HFFc6 (cell line): ENCODE results near the gene ANKMY1. TPM values are rescaled to one million over a fixed set of nuclear protein-coding genes. Genes with fewer than 3 reads are reported as not detected.

Experiments
- DNase-seq: peaks from one replicate; pipeline ENCODE4 v3.0.0-alpha.2; 2018
- H3K27ac Mint-ChIP-seq: 2 replicates; pipeline ENCODE4 v1.8.0; 2020; ENCODE audit warnings: mild to moderate bottlenecking, mixed read lengths
- H3K27me3 Mint-ChIP-seq: 2 replicates; pipeline ENCODE4 v1.8.0; 2021; ENCODE audit warnings: mild to moderate bottlenecking, moderate library complexity, mixed read lengths; ENCODE audit not compliant: insufficient read depth
- H3K36me3 Mint-ChIP-seq: 2 replicates; pipeline ENCODE4 v1.8.0; 2021; ENCODE audit warnings: low read depth, mixed read lengths
- H3K4me1 Mint-ChIP-seq: 2 replicates; pipeline ENCODE4 v1.8.0; 2020; ENCODE audit warnings: low read depth, mixed read lengths
- H3K4me3 Mint-ChIP-seq: 2 replicates; pipeline ENCODE4 v1.8.0; 2020; ENCODE audit warnings: mild to moderate bottlenecking, moderate library complexity, mixed read lengths
- H3K9me3 Mint-ChIP-seq: 2 replicates; pipeline ENCODE4 v1.8.0; 2020; ENCODE audit warnings: mild to moderate bottlenecking, mixed read lengths
- CTCF ChIP-seq: fragments of 200-600 bp; sonication (generic); IDR thresholded peaks from 2 replicates; pipeline ENCODE4 v1.5.0; 2021; ENCODE audit warnings: antibody characterized with exemption, mild to moderate bottlenecking
- total RNA-seq, 6 experiments: library from RNA; stranded (reverse); fragmentation: NEBNext Ultra II Directional; extraction: Animal tissue kit (Norgen Biotek cat#: 25700); gene quantifications; 2 replicates in 1 of 6; 3 replicates in 5 of 6; pipeline ENCODE4 v1.2.3, GENCODE V29; 2021

ANKMY1 gene
- total RNA-seq, 6 experiments from 2014 or later, result 4.4 to 5.6 (median 5.2) TPM

- no peak overlapping the region for H3K4me3 Mint-ChIP-seq
- no peak for DNase-seq
- TF ChIP-seq CTCF, result no peak
- no peaks in the 10 kb centered on the region; the same call in 1 of the 2 replicates for H3K27me3 Mint-ChIP-seq
- H3K27ac Mint-ChIP-seq, result no peak overlapping the region
- H3K36me3 Mint-ChIP-seq, result no peaks in the 10 kb centered on the region
- H3K4me1 Mint-ChIP-seq, result peaks cover 17% of the 10 kb centered on the region
- H3K9me3 Mint-ChIP-seq, result no peaks in the 10 kb centered on the region
These were observed 102.5 kb downstream of the ANKMY1 start for GRCh38 chr2:240455272-240455646.

DNA sequence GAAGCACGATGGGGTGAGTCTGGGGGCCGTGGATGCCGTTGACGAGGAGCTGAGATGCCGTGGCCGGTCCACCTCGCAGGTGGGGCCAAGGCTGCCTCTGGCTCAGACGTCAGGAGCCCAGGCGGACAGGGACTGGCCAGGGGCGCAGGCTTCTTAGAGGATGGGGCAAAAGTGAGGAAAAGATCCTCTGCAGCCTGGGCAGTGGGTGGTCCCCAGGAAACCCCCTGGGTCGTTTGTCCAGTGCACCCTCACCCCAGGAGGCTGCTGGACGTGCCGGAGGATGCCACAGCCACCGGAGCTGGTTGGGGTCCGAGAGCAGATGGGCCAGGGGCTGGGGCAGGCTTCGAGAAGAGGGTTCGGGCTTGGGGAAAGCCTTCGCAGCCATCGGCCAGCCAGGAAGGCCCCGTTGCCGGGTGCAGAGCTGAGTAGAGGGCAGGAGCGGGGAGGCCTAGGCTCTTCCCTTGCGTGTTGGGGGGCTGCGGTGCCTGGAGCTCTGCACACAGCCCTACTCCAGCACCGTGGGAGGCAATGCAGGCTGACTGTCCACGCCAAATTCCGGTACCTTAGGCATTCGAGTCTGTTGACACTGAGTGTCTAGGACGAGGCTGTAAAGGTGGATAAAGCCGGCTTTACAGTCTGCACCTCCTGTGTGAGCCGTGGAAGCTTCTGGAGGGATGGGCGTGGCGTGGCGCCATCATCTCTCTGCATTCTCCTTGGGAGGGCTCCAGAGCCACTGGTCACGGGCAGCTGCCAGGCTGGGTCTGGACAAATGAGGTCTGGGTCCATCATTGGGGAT lies 103.5 kb downstream of the ANKMY1 start:
- peak overlapping the region; percentile 72; the same call in 1 of the 2 replicates for H3K4me3 Mint-ChIP-seq
- no peak for TF ChIP-seq CTCF
- no peaks in the 10 kb centered on the region for H3K9me3 Mint-ChIP-seq
- peaks cover 26% of the 10 kb centered on the region for H3K4me1 Mint-ChIP-seq
- no peaks in the 10 kb centered on the region for H3K36me3 Mint-ChIP-seq
- DNase-seq, result no peak
- no peaks in the 10 kb centered on the region; the same call in 1 of the 2 replicates for H3K27me3 Mint-ChIP-seq
- peak overlapping the region; percentile 52 for H3K27ac Mint-ChIP-seq

GRCh38 chr2:240453461-240454105 lies 104.2 kb downstream of the ANKMY1 start:
- H3K27me3 Mint-ChIP-seq, result no peaks in the 10 kb centered on the region; the same call in 1 of the 2 replicates
- no peak for TF ChIP-seq CTCF
- H3K27ac Mint-ChIP-seq, result 0 out of 2 replicates have a peak overlapping the region, but pooled peaks have one; percentile 52
- H3K4me1 Mint-ChIP-seq, result peaks cover 26% of the 10 kb centered on the region
- DNase-seq, result no peak
- H3K9me3 Mint-ChIP-seq, result no peaks in the 10 kb centered on the region
- H3K4me3 Mint-ChIP-seq, result peak overlapping the region; percentile 72; the same call in 1 of the 2 replicates
- no peaks in the 10 kb centered on the region for H3K36me3 Mint-ChIP-seq

GRCh38 chr2:240452462-240453256 lies 105.1 kb downstream of the ANKMY1 start:
- Mint-ChIP-seq H3K27ac (no peak overlapping the region; the same call in 1 of the 2 replicates), H3K36me3 (no peaks in the 10 kb centered on the region), H3K27me3 (no peaks in the 10 kb centered on the region; the same call in 1 of the 2 replicates), H3K4me3 (peak overlapping the region; percentile 82), H3K9me3 (no peaks in the 10 kb centered on the region), H3K4me1 (peaks cover 26% of the 10 kb centered on the region)
- TF ChIP-seq CTCF, result no peak
- DNase-seq, result peak; percentile 41

GRCh38 chr2:240451791-240452461 lies 105.9 kb downstream of the ANKMY1 start:
- H3K27me3 Mint-ChIP-seq, result no peaks in the 10 kb centered on the region; the same call in 1 of the 2 replicates
- H3K27ac Mint-ChIP-seq, result peak overlapping the region; percentile 49; the same call in 1 of the 2 replicates
- peak overlapping the region; percentile 82 for H3K4me3 Mint-ChIP-seq
- peaks cover 26% of the 10 kb centered on the region for H3K4me1 Mint-ChIP-seq
- no peaks in the 10 kb centered on the region for H3K9me3 Mint-ChIP-seq
- TF ChIP-seq CTCF, result no peak
- no peaks in the 10 kb centered on the region for H3K36me3 Mint-ChIP-seq
- DNase-seq, result no peak
